ENCODE measurements around the gene CCDC33.

The CCDC33 gene

GRCh38 chr15:74291101-74292071, 55.3 kb downstream of the CCDC33 start:
- peak; percentile 84 for DNase-seq

- DNase-seq: no peak
Observed at GRCh38 chr15:74293021-74293810, 57.1 kb downstream of the CCDC33 start.

- DNase-seq: no peak
Observed at GRCh38 chr15:74294010-74294409, 57.9 kb downstream of the CCDC33 start.

GRCh38 chr15:74295800-74296199, 59.7 kb downstream of the CCDC33 start:
- DNase-seq: no peak

GRCh38 chr15:74297887-74298286, 61.8 kb downstream of the CCDC33 start:
- DNase-seq: no peak

- no peak for DNase-seq
Observed at GRCh38 chr15:74300057-74300795, 64.1 kb downstream of the CCDC33 start.

GRCh38 chr15:74301583-74302361, 65.6 kb downstream of the CCDC33 start:
- DNase-seq: no peak

GRCh38 chr15:74302821-74303359, 66.8 kb downstream of the CCDC33 start:
- DNase-seq: peak; percentile 70

- DNase-seq: no peak
Observed at GRCh38 chr15:74303741-74304309, 67.7 kb downstream of the CCDC33 start.

GRCh38 chr15:74304431-74304830, 68.3 kb downstream of the CCDC33 start:
- no peak for DNase-seq

GRCh38 chr15:74305687-74306086, 69.6 kb downstream of the CCDC33 start:
- DNase-seq: no peak

- DNase-seq: no peak
Observed at GRCh38 chr15:74306781-74307217, 70.7 kb downstream of the CCDC33 start.

GRCh38 chr15:74307827-74308811, 72.0 kb downstream of the CCDC33 start:
- DNase-seq: no peak

GRCh38 chr15:74311734-74312444, 75.8 kb downstream of the CCDC33 start:
- DNase-seq: no peak

GRCh38 chr15:74312445-74313007, 76.4 kb downstream of the CCDC33 start:
- no peak for DNase-seq

- no peak for DNase-seq
Observed at GRCh38 chr15:74313889-74314288, 77.8 kb downstream of the CCDC33 start.

GRCh38 chr15:74314795-74315438, 78.8 kb downstream of the CCDC33 start:
- DNase-seq: no peak

GRCh38 chr15:74315626-74316025, 79.5 kb downstream of the CCDC33 start:
- no peak for DNase-seq

- no peak for DNase-seq
Observed at GRCh38 chr15:74316141-74316540, 80.0 kb downstream of the CCDC33 start.

All from activated effector memory CD4-positive, alpha-beta T cell treated with anti-CD3 and anti-CD28 coated beads, Interleukin-2, amount 50 U/mL, for 16 hours (primary cell).